Measurements from ENCODE around the gene TPRG1L.

The TPRG1L gene

DNA sequence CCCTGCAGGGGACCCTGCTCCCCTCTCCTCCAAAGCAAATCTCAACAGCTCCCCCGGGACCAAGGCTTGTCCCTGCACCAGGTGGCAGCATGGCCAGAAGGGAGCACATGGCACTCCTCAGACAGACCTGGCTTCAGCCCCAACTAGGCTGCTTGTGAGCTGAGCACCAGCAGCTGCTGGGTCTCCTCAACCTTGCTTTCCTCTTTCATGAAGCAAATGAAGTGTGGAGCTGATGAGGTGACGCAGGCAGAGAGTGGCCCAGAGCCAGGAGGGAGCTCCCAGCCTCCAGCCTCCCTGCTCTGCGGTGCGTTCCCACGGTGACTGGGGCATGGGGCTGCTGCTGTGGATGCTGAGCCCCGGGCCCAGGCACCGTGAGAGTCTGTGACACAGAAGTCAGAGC is 47.5 kb upstream of the TPRG1L start:
- H4K20me1 ChIP-seq (ENCODE audit: insufficient read depth, low read length), result no peaks in the 10 kb centered on the region
- H3F3A ChIP-seq (ENCODE audit: insufficient read depth, low read length), result no peaks in the 10 kb centered on the region
- H3K27ac ChIP-seq (ENCODE audit: low read depth, low read length, poor library complexity, severe bottlenecking), result no peak overlapping the region
- no peaks in the 10 kb centered on the region for H3K4me1 ChIP-seq (ENCODE audit: insufficient read depth, low read length, severe bottlenecking)
- H3K4me3 ChIP-seq (ENCODE audit: low read depth, low read length, poor library complexity, severe bottlenecking), result no peak overlapping the region
- TF ChIP-seq CTCF (IDR thresholded peaks at IDR 0.05; ENCODE audit: low read length), result no peak
- no peak for TF ChIP-seq EZH2 (IDR thresholded peaks at IDR 0.05; ENCODE audit: borderline replicate concordance, low read length)
- H3K4me2 ChIP-seq (ENCODE audit: low read length), result no peak overlapping the region
- no peak overlapping the region for H2AFZ ChIP-seq (ENCODE audit: low read length)
- H3K79me2 ChIP-seq (ENCODE audit: insufficient read depth, low read length), result no peaks in the 10 kb centered on the region
- no peaks in the 10 kb centered on the region; the same call in 1 of the 2 replicates for H3K27me3 ChIP-seq (ENCODE audit: insufficient read depth, low read length)
- H3K9me3 ChIP-seq (ENCODE audit: low read length), result no peaks in the 10 kb centered on the region
- no peaks in the 10 kb centered on the region for H3K9me2 ChIP-seq (ENCODE audit: low read depth, low read length)
- H3K36me3 ChIP-seq (ENCODE audit: insufficient read depth, low read length), result no peaks in the 10 kb centered on the region
- no peak overlapping the region for H3K9ac ChIP-seq (ENCODE audit: low read length)

DNA sequence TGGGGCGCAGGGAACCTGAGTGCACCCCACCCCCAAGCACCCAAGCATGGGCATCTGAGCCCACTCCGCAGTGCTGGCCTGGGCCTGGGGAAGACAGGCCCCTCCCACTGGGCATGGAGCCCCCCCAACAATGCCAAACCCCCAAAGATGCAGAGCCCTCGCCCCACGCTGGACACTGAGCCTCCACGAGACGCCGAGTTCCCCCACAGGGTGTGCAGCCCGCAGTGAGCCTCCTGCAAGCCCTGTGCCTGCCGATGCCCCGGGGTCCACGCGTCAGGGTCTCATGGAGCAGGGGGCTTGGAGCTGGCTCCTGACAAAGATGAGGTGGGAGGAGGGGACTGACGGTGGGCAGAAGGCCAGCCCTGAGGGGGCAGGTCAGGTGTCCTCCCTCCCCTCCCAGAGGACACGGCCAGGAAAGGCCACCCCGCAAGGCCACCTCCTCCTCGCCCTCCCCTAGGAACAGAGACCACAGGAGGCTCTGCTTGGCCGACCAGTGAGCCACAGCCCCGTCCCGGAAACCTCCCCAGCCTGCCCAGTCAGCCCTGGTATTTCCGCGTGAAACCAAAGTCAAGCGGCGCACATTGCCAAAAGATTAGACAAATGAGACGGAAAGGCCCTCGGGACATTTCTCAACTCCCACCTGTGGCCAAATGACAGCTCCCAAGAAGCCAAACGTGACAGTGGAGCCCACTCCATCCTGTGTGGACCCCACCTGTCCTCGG is 46.9 kb upstream of the TPRG1L start:
- no peaks in the 10 kb centered on the region for H3K9me2 ChIP-seq (ENCODE audit: low read depth, low read length)
- H3K36me3 ChIP-seq (ENCODE audit: insufficient read depth, low read length), result no peaks in the 10 kb centered on the region
- no peaks in the 10 kb centered on the region for H3K9me3 ChIP-seq (ENCODE audit: low read length)
- no peak for TF ChIP-seq CTCF (IDR thresholded peaks at IDR 0.05; ENCODE audit: low read length)
- TF ChIP-seq EZH2 (IDR thresholded peaks at IDR 0.05; ENCODE audit: borderline replicate concordance, low read length), result no peak
- H4K20me1 ChIP-seq (ENCODE audit: insufficient read depth, low read length), result no peaks in the 10 kb centered on the region
- H2AFZ ChIP-seq (ENCODE audit: low read length), result no peak overlapping the region
- no peaks in the 10 kb centered on the region for H3K79me2 ChIP-seq (ENCODE audit: insufficient read depth, low read length)
- no peak overlapping the region for H3K27ac ChIP-seq (ENCODE audit: low read depth, low read length, poor library complexity, severe bottlenecking)
- H3K4me2 ChIP-seq (ENCODE audit: low read length), result no peak overlapping the region
- H3K27me3 ChIP-seq (ENCODE audit: insufficient read depth, low read length), result no peaks in the 10 kb centered on the region; the same call in 1 of the 2 replicates
- H3K9ac ChIP-seq (ENCODE audit: low read length), result no peak overlapping the region
- H3K4me3 ChIP-seq (ENCODE audit: low read depth, low read length, poor library complexity, severe bottlenecking), result no peak overlapping the region
- no peaks in the 10 kb centered on the region for H3F3A ChIP-seq (ENCODE audit: insufficient read depth, low read length)
- H3K4me1 ChIP-seq (ENCODE audit: insufficient read depth, low read length, severe bottlenecking), result no peaks in the 10 kb centered on the region

DNA sequence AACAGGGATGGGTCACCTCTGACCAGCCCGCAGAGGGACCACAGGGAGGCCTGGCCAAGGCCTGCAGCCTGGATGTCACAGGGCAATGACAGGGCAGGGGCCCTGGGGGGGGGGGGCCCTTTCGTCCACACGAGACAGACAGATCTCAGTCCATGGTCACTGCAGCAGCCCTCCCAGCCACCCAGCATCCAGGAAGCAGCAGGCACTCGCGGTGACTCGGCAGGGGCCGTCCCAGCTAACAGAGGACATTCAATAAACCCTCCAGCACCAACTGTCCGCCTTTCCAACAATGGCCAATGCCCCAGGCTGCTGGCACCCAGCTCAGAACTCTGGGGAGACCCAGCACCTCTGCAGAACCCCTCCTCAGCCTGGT is 46.4 kb upstream of the TPRG1L start:
- Histone ChIP-seq H3K9me3 (ENCODE audit: low read length) (no peaks in the 10 kb centered on the region), H3K4me2 (ENCODE audit: low read length) (no peak overlapping the region), H3K4me3 (ENCODE audit: low read depth, low read length, poor library complexity, severe bottlenecking) (no peak overlapping the region), H3K9ac (ENCODE audit: low read length) (no peak overlapping the region), H3K4me1 (ENCODE audit: insufficient read depth, low read length, severe bottlenecking) (no peaks in the 10 kb centered on the region), H3K27me3 (ENCODE audit: insufficient read depth, low read length) (no peaks in the 10 kb centered on the region; the same call in 1 of the 2 replicates), H4K20me1 (ENCODE audit: insufficient read depth, low read length) (no peaks in the 10 kb centered on the region), H3K79me2 (ENCODE audit: insufficient read depth, low read length) (no peaks in the 10 kb centered on the region), H3F3A (ENCODE audit: insufficient read depth, low read length) (no peaks in the 10 kb centered on the region), H3K27ac (ENCODE audit: low read depth, low read length, poor library complexity, severe bottlenecking) (no peak overlapping the region), H3K36me3 (ENCODE audit: insufficient read depth, low read length) (no peaks in the 10 kb centered on the region), H3K9me2 (ENCODE audit: low read depth, low read length) (no peaks in the 10 kb centered on the region), H2AFZ (ENCODE audit: low read length) (no peak overlapping the region)
- TF ChIP-seq EZH2 (IDR thresholded peaks at IDR 0.05; ENCODE audit: borderline replicate concordance, low read length), result no peak
- TF ChIP-seq CTCF (IDR thresholded peaks at IDR 0.05; ENCODE audit: low read length), result no peak

Measured in OCI-LY1 (cell line).